ENCODE data around the gene BIRC3. TPM values are rescaled to one million over a fixed set of nuclear protein-coding genes. Genes with fewer than 3 reads are reported as not detected.
"Not testable (repeated sequence)": the region's sequence is repeated elsewhere in the genome, so short reads cannot be mapped to it uniquely, and the experiment has no call there.

Gene BIRC3
- total RNA-seq, 1 experiment from 2014 or later: 0.13 TPM

DNA sequence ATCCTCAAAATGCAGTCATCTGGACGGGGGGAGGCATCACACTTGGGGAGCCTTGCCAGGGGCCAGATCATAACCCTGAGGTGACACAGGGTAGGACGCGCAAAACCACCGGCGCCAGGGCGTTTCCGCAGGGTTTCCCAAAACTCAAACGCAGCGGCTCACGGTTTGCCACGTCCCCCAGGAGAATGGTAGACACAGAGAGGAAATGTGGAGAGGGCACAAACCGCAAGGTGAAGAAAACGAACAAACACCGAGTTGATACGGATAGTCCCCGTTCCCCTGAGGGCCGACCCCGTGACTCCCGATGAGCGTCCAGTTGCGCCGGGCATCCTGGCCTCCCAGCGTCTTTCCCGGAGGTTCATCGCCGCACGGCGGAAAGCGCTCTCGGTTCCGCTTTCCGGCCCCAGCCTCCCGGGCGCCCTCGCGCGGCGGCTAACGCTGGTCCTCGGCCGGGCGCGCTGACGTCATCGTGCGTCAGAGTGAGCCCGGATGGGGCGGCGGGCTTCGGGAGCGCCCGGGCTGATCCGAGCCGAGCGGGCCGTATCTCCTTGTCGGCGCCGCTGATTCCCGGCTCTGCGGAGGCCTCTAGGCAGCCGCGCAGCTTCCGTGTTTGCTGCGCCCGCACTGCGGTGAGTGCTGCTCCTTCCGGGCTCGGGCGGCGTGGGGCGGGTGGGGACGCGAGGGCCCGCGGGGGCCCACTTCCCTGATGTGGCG lies 29.6 kb downstream of the BIRC3 start, which contains the start of gene BIRC2:
Gene BIRC2, plus strand, starts transcription at position 467 of the 714 bp plus-strand sequence. CDS start 2,641 bp downstream, outside the sequence.
- in situ Hi-C loops (cut with HindIII; ENCODE audit: low pct_unique_long_range_greater_than_20kb, low sequenced_read_pairs): no loop called here
- peak; percentile 90 for DNase-seq (ENCODE audit: low read depth, low spot score)

DNA sequence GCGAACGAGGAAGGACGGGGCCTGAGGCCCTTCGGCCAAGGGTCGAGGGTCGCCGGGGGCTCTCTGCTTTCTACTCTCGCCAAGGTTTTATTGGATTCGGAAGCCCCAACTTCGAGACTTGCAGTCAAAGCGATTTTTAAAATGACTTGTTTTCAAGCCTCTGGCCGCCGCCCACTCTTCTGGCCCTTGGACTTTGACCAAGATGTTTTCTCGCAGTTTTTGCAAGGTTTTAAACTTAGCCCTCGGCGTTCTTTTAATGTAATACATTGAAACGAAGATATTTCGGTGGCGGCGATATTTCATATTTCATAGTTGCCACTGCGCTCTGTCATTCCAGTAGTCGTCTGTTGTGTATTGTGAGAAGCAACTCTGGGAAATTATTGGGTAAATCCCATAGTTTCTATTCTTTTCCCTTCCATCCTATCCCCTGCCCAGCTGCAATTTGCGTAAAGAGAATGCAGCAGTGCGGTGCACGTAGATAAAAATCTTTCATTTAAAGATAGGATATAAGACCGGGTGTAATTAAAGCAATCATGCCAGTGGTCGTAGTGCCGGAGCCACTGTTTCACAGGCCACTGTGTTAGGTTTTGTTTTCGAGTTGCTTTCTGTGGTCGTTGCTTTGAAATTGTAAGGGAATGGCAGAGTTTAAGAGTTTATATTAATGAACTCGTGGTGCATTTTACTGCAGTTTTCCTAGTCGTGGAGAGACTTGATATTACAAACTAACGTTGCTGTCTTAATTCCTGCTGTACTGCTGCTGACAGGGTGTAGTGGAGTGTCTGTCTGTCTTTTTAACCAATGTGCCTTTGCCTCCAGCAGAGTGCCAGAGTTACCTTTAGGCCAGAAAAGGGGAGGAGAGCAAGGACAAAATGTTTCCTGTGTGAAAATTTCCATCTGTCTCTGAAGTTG lies 30.4 kb downstream of the BIRC3 start:
- in situ Hi-C loops (cut with HindIII; ENCODE audit: low pct_unique_long_range_greater_than_20kb, low sequenced_read_pairs): no loop called here
- peak; percentile 33 for DNase-seq (ENCODE audit: low read depth, low spot score)

DNA sequence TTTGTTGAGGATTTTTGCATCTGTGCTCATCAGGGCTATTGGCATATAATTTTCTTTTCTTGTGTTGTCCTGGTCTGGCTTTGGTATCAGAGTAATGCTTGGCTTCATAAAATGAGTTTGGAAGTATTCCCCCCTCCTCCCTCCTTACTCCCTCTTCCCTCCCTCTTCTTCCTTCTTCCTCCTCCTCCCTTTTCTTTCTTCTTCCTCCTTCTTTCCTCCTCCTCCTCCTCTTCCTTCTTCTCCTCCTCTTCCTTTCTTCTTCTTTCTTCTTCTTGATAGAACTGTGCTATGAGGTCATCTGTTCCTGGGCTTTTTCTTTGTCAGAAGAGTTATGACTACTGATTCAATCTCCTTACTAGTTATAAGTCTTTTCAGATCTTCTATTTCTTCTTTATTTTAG lies 39.8 kb downstream of the BIRC3 start:
- in situ Hi-C loops (cut with HindIII; ENCODE audit: low pct_unique_long_range_greater_than_20kb, low sequenced_read_pairs): no loop called here
- DNase-seq (ENCODE audit: low read depth, low spot score): no peak

DNA sequence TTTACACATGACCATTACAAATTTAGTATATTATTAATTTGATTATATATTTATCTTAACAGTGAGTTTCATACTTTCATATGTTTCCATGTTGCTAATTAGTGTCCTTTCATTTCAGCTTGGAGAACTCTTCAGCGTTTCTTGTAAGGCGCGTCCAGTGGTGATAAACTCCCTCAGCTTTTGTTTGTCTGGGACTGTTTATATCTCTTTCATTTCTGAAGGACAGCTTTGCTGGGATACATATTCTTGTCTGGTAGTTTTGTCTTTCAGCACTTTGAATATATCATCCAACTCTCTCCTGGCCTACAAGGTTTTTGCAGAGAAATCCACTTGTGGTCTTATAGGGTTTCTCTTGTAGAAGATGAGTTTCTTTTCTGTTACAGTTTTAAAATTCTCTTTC lies 42.1 kb downstream of the BIRC3 start:
- no peak for DNase-seq (ENCODE audit: low read depth, low spot score)
- in situ Hi-C loops (cut with HindIII; ENCODE audit: low pct_unique_long_range_greater_than_20kb, low sequenced_read_pairs): no loop called here

DNA sequence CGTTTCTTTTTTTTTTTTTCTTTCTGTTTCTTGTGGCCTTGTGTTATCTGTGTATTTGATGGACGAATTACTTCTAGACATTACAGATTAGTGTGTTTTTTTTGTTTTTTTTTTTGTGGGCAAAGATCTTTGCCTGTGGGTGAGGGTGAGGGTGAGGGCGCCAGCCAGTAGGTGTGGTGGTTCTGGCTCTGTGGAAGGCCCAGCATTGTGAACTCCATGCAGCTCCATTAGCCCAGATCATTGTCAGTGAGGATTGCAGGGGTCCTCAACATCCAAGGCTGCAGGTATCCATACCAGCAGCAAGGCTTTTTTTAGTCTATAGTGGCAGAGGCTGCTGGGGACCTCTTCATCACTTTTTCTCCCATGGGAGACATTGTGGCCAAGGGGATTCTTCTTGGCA lies 43.4 kb downstream of the BIRC3 start:
- no peak for DNase-seq (ENCODE audit: low read depth, low spot score)
- in situ Hi-C loops (cut with HindIII; ENCODE audit: low pct_unique_long_range_greater_than_20kb, low sequenced_read_pairs): no loop called here

DNA sequence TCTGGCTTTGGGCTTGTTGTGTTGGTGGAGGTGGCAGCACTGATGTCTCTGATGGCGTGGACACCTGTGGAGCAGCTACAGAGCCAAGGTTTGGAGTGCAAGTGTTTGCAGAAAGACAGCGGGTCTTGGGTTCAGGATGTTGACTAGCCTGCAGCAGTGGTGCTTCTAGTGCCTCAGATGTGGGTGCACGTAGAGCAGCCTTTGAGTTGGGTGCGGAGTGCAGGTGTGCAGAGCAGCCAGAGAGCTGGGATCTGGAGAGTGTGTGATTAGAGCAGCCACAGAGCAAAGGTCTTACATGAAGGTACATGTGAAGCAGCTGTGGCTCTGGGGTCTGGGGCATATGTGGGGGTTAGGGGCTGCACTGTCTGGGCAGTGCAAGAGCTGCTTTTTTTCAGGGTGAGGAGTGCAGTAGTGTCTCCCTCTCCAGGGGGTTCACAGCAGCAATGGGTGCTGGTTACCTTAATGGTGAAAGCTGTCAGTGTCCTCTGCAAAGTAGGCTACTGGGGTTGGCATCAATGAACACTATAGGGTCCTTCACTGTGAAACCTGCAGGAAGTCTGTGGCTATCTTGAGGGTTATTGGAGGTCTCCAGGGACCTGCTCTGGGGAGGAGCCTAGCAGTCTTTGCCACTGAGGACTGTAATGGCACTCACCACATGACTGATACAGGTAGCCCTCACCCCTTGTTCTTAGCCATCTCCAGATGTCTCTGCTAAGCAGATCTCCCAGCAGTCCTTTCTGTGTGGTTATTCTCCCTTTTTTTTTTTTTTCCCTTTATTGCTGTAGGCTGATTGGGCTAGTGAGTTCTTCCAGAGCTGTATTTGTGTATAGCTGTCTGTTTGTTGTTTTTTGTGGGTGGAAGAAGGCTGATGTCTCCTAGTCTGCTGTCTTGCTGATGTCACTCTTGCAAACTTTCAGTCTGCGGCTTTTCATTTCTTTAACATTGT lies 44.1 kb downstream of the BIRC3 start:
- in situ Hi-C loops (cut with HindIII; ENCODE audit: low pct_unique_long_range_greater_than_20kb, low sequenced_read_pairs): no loop called here
- DNase-seq (ENCODE audit: low read depth, low spot score): no peak

DNA sequence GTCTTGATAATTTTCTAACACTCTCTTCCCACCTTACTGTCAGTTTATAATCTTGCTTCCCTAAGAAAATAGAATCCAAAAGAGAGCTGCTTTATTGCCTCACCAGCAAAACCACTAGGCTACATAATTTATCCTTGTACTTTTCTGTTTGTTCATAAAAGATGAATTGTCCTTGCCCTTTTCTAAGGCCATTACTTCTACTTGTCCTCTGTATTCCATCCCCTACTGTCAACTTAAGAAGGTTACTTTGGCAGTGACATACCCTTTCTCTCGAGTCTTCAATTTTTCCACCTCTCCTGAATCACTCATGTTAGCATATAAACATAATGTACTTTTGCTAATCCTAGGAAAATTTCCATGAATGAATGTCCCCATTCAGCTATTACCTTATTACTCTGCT lies 47.7 kb downstream of the BIRC3 start:
- in situ Hi-C loops (cut with HindIII; ENCODE audit: low pct_unique_long_range_greater_than_20kb, low sequenced_read_pairs): no loop called here
- DNase-seq (ENCODE audit: low read depth, low spot score): no peak

DNA sequence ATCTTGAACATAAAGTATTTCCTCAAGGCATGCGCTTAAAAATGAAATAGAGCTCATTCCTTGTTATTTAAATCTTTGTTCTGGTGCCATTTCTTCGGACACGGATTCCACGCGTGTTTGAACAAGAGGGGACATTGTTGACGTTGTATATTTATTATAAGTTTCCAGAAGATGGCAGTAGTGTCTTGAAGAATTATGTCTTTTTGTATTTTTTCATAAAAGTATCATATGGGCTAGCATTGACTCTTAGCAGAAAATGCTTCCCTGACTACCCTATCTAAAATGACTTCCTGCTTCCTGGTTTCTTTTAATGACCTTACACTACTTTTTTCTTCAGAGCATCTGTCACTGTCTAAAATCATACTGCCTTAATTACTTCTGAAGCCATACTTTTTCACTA lies 50.1 kb downstream of the BIRC3 start:
- peak; percentile 40 for DNase-seq (ENCODE audit: low read depth, low spot score)
- in situ Hi-C loops (cut with HindIII; ENCODE audit: low pct_unique_long_range_greater_than_20kb, low sequenced_read_pairs): no loop called here

DNA sequence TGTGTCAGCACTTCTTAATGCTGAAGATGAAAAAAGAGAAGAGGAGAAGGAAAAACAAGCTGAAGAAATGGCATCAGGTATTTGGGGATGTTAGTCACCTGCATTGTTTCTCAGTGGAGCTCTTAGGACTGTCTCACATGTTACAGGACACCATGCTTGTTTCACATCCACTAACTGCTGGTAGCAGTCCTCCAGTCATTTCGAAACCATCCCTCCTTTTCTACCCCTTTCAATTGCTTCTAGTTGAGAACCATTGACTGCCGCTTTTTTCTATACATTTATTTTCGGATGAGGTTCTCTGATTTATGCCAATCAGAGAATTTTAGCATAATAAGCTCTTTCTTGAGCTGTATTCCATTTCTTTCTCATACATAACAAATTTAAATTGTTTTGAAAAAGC lies 51.2 kb downstream of the BIRC3 start:
- in situ Hi-C loops (cut with HindIII; ENCODE audit: low pct_unique_long_range_greater_than_20kb, low sequenced_read_pairs): no loop called here
- no peak for DNase-seq (ENCODE audit: low read depth, low spot score)

DNA sequence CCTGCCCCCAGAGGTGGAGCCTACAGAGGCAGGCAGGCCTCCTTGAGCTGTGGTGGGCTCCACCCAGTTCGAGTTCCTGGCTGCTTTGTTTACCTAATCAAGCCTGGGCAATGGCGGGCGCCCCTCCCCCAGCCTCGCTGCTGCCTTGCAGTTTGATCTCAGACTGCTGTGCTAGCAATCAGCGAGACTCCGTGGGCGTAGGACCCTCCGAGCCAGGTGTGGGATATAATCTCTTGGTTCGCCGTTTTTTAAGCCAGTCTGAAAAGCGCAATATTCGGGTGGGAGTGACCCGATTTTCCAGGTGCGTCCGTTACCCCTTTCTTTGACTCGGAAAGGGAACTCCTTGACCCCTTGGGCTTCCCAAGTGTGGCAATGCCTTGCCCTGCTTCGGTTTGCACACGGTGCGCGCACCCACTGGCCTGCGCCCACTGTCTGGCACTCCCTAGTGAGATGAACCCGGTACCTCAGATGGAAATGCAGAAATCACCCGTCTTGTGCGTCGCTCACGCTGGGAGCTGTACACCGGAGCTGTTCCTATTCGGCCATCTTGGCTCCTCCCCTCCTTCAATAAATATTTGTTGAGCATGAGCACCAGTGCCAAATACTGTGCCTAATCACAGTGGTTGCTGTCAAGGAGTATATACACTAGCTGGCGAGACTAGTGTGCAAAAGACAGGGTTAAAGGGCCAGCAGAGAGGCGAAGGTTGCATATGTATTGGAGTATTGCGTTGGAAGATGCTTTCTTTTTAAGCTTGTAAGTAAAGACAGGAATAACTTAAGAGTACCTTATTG lies 57.5 kb downstream of the BIRC3 start:
- DNase-seq (ENCODE audit: low read depth, low spot score); in situ Hi-C loops (cut with HindIII; ENCODE audit: low pct_unique_long_range_greater_than_20kb, low sequenced_read_pairs): not testable (repeated sequence)

DNA sequence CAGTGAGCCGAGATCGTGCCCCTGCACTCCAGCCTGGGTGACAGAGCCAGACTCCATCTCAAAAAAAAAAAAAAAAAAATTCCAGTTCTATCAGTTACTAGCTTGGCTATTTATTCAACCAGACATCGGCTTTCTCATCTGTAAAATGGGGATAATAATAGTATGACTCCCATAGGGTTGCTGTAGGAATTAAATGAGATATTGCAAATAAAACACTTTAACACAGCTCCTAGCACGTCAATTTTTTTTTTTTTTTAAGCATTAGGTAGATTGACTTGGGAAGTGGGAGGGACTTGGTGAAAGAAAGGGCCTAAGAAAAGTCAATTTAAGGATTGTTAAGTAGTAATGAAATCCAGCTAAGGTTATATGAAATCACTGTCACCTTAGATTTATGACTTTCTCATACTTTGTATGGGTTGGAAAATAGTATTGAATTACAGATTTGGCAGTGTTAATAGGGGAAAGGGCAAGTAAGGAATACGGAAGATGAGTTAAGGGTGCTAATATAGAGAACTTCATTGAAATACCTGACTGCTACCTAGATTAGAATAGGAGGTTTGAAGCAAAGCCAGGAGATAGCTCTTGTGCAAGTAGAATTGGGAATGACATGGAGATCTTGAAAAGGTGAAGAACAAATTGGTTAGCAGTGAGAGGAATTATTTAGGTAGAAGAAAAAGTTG lies 58.6 kb downstream of the BIRC3 start:
- in situ Hi-C loops (cut with HindIII; ENCODE audit: low pct_unique_long_range_greater_than_20kb, low sequenced_read_pairs): no loop called here
- DNase-seq (ENCODE audit: low read depth, low spot score): no peak

DNA sequence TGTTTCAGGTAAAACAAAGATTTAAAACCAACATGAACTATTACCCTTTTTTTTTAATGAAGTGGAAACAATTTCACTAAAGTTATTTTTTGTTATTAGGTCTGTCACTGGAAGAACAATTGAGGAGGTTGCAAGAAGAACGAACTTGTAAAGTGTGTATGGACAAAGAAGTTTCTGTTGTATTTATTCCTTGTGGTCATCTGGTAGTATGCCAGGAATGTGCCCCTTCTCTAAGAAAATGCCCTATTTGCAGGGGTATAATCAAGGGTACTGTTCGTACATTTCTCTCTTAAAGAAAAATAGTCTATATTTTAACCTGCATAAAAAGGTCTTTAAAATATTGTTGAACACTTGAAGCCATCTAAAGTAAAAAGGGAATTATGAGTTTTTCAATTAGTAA lies 60.6 kb downstream of the BIRC3 start:
- peak; percentile 78 for DNase-seq (ENCODE audit: low read depth, low spot score)
- in situ Hi-C loops (cut with HindIII; ENCODE audit: low pct_unique_long_range_greater_than_20kb, low sequenced_read_pairs): no loop called here

DNA sequence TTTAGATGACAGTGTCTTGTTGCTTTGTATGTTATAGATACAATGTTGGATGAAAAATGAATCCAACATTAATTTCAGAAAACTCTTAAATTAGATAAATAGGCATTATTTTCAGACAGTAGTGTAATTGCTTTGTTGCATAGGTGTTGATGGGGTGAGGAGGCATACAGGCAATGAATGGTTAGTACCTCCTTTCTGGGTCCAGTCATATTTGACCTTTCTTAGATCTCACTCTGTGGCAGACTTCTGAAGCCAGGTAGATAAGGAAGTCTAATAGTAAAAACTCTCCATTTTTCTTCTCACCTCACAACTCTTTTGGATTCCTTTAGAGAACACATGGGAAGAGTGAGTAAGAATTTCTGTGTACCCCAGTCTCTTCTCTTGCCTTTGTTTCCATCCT lies 61.5 kb downstream of the BIRC3 start:
- in situ Hi-C loops (cut with HindIII; ENCODE audit: low pct_unique_long_range_greater_than_20kb, low sequenced_read_pairs): no loop called here
- DNase-seq (ENCODE audit: low read depth, low spot score): no peak

DNA sequence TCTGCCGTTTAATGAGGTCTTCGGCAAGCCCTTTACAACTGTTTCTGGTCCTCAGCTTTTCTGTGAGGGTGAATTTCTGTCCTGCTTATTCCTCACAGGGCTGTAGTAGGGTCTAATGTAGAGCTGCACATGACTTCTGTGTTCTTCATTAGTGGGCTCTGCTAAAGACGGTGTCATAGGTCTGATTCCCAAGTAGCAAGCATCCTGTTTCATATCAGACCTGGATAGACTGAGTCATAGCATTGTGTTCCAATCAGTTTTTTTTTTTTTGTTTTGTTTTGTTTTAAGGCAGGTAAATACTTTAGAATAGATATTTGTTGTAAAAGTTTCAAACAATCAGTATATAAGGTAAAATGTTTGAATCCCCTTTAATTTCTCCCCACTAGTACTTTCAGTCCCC lies 65.1 kb downstream of the BIRC3 start:
- in situ Hi-C loops (cut with HindIII; ENCODE audit: low pct_unique_long_range_greater_than_20kb, low sequenced_read_pairs): no loop called here
- no peak for DNase-seq (ENCODE audit: low read depth, low spot score)

DNA sequence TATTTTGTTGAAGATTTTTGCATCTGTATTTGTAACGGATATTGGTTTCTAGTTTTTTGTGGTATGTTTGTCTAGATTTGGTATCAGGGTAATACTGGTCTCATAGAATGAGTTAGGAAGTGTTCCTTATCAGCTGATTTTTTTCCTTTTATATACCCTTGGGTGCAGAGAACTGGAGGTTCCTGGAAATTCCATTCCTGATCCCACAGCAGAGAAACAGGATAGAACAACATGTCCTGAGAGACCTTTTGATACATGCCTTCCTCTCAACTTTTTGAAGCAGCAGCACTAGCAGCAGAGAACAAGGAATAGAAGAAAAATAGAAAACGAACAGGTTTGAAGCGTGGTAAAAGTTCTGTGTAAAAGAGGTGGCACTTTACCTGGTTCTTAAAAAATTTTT lies 66.6 kb downstream of the BIRC3 start:
- in situ Hi-C loops (cut with HindIII; ENCODE audit: low pct_unique_long_range_greater_than_20kb, low sequenced_read_pairs): no loop called here
- DNase-seq (ENCODE audit: low read depth, low spot score): no peak

DNA sequence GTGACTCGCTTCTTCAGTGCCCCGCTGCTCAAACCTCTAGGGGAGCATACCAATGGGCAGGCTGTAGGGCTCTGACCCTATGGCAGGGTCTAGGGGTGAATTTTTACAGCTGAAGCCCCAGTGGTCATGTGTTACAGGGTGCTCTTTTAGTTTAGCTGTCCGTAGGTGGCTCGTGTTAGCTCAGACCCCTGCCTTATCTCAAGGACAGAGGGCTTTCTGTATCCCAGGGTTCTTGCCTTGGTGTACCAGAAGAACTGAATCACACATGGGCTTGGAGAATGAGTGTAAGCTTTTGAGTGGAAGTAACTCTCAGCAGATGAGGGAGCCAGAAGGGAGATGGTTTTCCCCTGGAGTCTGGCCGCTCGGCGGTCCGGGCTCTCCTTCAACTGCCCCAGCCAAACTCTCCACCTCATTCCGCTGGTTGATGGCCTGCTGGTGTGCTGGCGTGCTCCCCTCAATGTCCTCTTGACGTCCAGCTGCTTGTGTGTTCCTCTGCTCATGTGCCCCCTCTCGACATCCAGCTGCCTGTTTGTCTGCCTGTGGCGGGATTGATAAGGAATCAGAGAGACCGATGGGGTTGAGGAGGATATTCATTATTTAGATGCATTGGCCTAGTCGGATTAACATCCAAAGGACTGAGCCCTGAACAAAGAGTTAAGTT lies 67.3 kb downstream of the BIRC3 start:
- no peak for DNase-seq (ENCODE audit: low read depth, low spot score)
- in situ Hi-C loops (cut with HindIII; ENCODE audit: low pct_unique_long_range_greater_than_20kb, low sequenced_read_pairs): no loop called here
